Posterior cingulate gyrus (tissue), 11 donors: ENCODE data around the gene LIAS.
A peak's percentile ranks its signal among the peaks of the same experiment; 100 is the strongest.
"Not testable (repeated sequence)": the region's sequence is repeated elsewhere in the genome, so short reads cannot be mapped to it uniquely, and the experiment has no call there.

Experiments
- DNase-seq, 10 donors: peaks; one replicate each; pipeline versions ENCODE4 v3.0.0 to v3.0.0-alpha.2; 2020 to 2021; ENCODE audit warnings: mixed read lengths in 3 of 10
- intact Hi-C: fragments of 100-400 bp; cut with DNase I; formaldehyde crosslinking; loops from one replicate; pipeline ENCODE4 v1.15.1; 2023

The LIAS gene

DNA sequence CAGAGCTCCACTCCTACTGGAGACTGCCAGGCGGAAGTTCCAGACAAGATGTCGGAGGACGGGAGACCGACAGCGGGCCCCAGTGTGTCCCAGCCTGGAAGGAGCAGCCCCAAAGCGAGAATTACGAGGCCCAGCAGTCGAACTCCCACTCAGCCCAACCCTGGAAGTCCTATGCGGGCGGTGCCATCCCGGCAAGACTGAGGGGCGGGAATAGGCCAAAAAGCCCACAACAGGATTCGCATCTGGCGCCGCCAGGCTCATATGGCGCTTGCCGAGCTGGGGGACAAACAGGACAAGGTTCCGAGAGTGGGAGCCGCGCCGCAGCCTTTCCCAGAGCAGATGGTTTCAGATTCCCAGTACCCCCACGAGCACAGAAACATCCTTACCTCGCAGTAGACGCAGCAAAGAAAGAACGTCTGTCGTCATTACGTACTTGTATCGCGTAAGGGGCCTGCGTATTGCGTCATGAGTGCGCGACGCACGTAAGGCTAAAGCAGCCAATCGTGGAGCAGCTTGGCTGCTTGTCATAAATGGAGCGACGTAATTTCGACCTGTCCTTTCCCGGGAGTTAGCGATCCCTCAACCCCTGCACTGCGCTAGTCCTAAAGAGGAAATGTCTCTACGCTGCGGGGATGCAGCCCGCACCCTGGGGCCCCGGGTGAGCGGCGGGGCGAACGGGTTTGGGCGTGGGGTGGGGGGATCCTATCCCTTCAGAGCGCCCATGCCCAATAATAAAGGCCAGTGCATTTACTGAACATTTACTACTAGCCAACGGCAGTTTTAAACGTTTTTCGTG lies at the start of gene LIAS, which contains the start of gene RPL9:
Gene LIAS (plus strand): TSS at position 552 of the 796 bp plus-strand sequence. CDS start 62 bp downstream, at position 614.
Gene RPL9 (minus strand): TSS at position 418 of the 796 bp plus-strand sequence. CDS start 483 bp downstream, outside the sequence.
- intact Hi-C loops = loop anchor here (5.0 to 10.0 kb wide), 3 partner anchors 91 to 274 kb away; partner anchors contain the start of genes RFC1, SMIM14 and WDR19
- peak; percentile 84 to 99 (median 90) for DNase-seq

- DNase-seq = no peak
- intact Hi-C loops = no loop called here
Measured at GRCh38 chr4:39410415-39410814, 48.4 kb upstream of the LIAS start.

DNA sequence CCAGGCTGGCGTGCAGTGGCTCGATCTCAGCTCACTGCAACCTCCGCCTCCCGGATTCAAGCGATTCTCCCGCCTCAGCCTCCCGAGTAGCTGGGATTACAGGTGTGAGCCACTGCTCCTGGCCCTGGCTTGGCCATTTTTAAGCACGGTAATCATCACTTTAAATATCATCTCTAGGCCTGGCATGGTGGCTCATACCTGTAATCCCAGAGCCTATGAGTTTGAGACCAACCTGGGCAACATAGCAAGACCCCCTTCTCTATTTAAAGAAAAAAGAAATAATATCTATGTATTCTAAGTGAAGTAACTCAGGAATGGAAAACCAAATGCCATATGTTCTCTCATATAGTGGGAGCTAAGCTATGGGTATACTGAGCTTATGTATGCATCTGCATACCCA lies 47.3 kb upstream of the LIAS start:
- DNase-seq, intact Hi-C loops: not testable (repeated sequence)

DNA sequence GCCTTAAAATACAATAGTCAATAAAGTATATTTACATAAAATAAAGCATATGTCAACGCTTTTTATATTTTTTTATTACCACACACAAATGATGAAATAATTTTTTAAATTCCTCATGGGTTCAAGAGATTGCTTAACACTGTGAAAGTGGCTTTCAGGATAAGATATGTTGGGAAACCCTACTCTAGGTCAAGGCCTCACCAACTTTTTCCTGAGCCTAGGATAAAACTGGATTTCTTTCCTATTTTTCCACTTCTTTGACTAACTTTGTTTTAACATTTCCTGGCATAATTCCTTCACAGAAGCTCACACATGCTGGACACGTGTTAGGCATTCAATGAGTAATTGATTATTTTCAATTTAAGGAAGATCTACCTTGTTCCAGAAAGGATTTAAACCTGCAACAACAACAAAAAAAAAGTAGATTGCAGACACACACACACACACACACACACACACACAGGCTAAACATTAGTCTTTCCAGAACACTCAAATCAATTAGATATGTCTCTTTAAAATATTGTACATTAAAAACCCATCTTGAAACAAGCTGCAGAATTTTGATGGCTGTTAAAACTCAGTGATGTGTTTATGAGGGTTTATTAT lies 43.1 kb upstream of the LIAS start:
- intact Hi-C loops = no loop called here
- no peak for DNase-seq

DNA sequence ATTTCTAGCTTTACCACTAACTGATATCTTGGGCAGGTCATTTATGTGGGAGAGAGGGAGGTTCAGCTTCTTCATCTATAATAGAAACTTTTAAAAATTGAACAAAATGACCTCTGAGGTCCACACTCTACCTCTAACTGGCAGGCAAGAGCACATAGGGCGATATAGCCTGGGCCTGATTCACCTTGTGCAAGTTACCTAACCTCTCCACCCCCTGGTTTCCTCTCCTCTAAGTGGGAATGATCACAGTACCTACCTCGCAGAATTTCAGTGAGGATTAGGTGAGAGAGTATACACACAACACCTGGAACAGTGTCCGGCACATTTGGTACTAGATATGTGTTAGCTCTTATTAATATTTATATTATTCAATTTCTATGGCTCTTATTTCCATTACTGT lies 36.6 kb upstream of the LIAS start:
- DNase-seq = no peak
- intact Hi-C loops = no loop called here

- intact Hi-C loops = not testable (repeated sequence)
Measured at GRCh38 chr4:39425297-39425696, 33.6 kb upstream of the LIAS start.

GRCh38 chr4:39426728-39427127 lies 32.1 kb upstream of the LIAS start:
- intact Hi-C loops = no loop called here
- no peak for DNase-seq

More at GRCh38 chr4:39425297-39425696, 33.6 kb upstream of the LIAS start:
- not testable (repeated sequence) for DNase-seq

- DNase-seq = no peak
- intact Hi-C loops = no loop called here
Measured at GRCh38 chr4:39427520-39428114, 31.2 kb upstream of the LIAS start.

DNA sequence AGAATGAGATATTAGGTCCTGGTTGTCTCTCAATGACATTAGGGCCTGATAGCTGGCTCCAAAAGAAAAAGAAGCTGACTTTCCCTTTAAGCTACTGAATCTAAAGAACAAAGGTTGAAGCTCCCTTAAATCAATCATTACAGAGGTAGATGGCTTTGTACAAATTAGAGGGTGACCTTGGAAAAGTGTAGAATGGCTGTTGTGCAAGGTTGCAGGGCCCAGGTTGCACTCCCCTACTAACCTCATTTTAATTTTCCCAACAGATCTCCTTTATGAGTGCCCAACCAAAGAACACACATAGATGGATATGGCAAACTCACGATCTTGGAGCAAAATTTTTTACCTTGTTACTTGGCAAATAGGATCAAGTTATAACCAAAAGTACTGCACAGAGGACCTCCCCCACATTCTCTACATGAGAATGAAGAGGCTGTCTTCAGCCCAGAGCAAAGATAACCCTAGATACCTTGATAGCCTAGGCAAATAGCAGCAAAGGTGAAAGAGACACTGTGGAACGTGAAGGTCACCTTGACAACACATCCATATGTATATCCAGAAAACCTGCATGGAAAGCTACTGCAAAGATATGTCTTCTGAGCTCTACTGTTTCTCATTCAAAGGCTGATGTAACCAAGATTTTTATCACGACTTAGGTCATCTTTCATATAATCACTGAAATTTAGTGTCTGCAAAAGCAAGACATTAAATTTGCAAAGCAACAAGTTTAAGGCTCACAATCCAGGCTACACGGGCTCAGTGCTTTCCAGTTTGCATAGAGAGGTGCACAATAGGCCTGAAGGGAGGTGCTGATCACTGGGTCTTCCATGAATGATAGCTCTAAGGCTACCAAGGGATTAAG lies 29.2 kb upstream of the LIAS start:
- DNase-seq = no peak
- intact Hi-C loops = no loop called here

DNA sequence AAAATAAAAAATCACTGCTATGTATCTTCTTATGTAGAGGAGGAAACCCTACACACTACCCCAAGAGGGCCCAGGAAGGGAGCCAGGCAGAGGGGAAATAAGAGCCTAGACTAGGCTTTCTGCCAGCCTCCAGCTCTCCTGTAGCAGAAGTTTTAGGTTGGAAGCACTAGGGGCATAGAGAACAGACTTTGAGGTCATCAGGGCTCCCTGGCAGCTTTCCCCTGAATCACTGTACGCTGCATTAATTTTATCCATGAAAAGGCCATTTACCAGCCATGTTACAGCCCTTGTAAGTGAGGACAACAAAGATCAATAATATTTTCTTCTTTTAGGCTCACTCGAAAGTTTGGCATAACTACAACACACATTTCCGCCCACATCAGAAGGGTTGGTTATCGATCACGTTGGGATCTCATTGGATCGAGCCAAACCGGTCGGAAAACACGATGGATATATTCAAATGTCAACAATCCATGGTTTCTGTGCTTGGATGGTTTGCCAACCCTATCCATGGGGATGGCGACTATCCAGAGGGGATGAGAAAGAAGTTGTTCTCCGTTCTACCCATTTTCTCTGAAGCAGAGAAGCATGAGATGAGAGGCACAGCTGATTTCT lies 24.9 kb upstream of the LIAS start:
- no peak for DNase-seq
- intact Hi-C loops = no loop called here

DNA sequence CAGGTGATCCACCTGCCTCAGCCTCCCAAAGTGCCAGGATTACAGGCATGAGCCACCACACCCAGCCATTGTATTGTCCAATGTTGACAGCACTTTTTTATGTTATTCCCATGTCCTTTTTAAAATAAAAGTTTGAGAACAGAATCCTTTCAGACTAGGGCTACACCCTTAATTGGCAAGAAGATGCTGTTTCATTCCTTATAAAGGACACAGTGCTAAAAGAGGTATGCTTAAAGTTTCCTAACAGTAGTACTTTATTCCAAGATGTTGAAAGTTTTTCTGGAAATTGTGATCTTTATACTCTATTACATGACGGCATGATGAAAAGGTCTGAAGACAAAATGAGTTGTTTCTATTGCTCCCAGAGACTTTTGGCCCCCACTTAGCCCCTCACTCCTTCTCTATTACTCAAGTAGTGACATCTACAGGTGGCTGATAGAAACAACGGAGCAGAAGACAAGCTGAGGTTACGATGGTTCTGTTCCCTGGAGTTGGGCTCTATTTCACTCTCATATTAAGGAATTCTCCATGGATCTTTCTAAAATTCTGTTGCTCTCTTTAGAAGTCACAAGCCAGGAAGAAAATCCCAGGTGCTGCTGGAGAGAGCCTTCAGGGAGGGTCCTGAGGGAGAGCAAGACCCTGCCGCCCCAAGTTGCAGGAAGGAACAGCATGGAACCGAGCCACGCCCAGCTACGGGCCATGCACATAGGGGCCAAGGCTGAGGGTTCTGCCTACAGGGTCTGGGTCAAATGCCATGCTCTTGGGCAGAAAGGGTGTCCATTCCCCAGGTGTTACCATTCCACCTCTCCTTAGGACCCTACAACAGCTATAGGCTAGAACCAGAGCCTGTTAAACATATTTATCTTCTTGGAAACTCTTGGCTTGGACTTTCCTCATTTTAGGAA lies 22.9 kb upstream of the LIAS start:
- intact Hi-C loops = no loop called here

GRCh38 chr4:39441593-39441992 lies 17.3 kb upstream of the LIAS start:
- intact Hi-C loops = no loop called here
- DNase-seq = no peak

More for the DNA sequence above, 22.9 kb upstream of the LIAS start:
- no peak for DNase-seq

DNA sequence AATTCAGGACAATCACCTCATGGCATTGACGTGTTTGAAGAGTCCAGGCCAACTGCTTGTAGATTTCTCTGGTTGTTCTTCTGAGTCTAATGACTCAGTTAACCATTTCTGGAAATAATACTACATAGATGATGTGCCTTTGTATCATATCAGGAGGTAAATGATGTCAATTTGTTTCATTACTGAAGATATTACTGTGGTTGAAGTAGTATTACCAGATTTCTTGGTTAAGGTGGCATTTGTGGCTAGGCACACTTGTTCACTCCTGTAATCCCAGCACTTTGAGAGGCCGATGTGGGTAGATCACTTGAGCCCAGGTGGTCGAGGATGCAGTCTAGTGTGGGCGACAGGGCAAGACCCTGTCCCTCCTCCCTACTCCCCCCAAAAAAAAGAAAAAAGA lies 15.9 kb upstream of the LIAS start:
- intact Hi-C loops = no loop called here
- DNase-seq = no peak

DNA sequence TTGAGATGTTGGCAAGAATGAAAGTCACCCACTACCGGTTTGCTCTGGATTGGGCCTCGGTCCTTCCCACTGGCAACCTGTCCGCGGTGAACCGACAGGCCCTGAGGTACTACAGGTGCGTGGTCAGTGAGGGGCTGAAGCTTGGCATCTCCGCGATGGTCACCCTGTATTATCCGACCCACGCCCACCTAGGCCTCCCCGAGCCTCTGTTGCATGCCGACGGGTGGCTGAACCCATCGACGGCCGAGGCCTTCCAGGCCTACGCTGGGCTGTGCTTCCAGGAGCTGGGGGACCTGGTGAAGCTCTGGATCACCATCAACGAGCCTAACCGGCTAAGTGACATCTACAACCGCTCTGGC lies 12.4 kb upstream of the LIAS start:
- DNase-seq = no peak
- intact Hi-C loops = no loop called here

DNA sequence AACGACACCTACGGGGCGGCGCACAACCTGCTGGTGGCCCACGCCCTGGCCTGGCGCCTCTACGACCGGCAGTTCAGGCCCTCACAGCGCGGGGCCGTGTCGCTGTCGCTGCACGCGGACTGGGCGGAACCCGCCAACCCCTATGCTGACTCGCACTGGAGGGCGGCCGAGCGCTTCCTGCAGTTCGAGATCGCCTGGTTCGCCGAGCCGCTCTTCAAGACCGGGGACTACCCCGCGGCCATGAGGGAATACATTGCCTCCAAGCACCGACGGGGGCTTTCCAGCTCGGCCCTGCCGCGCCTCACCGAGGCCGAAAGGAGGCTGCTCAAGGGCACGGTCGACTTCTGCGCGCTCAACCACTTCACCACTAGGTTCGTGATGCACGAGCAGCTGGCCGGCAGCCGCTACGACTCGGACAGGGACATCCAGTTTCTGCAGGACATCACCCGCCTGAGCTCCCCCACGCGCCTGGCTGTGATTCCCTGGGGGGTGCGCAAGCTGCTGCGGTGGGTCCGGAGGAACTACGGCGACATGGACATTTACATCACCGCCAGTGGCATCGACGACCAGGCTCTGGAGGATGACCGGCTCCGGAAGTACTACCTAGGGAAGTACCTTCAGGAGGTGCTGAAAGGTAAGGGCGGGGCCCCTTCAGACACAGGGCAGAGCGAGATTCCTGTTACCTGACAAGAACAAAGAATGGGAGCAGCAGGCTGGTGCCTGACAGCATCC lies 11.8 kb upstream of the LIAS start:
- intact Hi-C loops = no loop called here
- DNase-seq = peak in 7 of 10 donors; percentile 10 to 87 (median 26)

DNA sequence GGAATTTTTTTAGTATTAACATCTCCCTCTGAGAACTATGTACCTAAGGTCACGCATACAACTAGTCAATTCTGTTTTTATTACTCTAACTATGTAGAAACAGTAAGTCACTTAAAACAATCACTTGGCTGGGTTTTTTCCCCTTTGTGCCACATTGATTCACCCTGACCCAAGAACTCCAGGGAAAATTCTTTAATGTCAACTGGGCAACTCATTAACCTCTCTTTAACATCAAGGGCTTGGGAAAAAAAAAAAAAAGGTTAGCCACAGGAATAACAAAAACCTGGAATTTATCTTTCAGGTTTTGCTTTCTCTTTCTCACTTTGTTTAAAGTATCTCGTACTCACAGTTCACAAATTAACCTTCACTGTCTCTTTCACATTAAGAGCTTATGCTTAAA lies 8.2 kb upstream of the LIAS start:
- DNase-seq = no peak
- intact Hi-C loops = loop anchor here (10.0 kb wide), 1 partner anchor 266 kb away; the partner anchor contains the start of gene WDR19

DNA sequence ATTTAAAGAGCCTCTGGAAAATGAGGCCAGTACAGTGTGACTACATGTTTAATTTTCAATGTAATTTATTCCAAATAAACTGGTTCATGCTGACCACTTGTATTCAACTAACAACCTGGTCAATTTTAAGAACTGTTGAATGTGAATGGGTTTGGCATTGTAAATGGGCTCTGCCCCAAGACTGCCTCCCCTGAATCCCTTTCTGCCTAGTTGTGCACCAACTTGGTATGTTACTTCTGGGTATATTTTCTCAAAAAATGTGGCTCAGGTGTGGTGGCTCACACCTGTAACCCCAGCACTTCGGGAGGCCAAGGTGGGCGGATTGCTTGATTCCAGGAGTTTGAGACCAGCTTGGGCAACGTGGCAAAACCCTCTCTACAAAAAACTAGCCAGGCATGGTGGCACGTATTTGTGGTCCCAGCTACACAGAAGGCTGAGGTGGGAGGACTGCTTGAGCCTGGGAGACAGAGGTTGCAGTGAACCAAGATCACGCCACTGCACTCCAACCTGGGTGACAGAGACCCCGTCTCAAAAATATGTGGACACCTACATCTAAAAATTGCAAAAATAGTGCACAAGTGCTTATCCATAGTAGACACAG lies 7.3 kb upstream of the LIAS start:
- no peak for DNase-seq
- intact Hi-C loops = loop anchor here (10.0 kb wide), 1 partner anchor 267 kb away; the partner anchor contains the start of gene WDR19
